ENCODE measurements around the gene MYLK2. TPM values are rescaled to one million over a fixed set of nuclear protein-coding genes. Genes with fewer than 3 reads are reported as not detected.

MYLK2 gene
- total and polyA plus RNA-seq, 12 donors: 0.11 to 1.5 (median 0.27) TPM; not detected in 9

DNA sequence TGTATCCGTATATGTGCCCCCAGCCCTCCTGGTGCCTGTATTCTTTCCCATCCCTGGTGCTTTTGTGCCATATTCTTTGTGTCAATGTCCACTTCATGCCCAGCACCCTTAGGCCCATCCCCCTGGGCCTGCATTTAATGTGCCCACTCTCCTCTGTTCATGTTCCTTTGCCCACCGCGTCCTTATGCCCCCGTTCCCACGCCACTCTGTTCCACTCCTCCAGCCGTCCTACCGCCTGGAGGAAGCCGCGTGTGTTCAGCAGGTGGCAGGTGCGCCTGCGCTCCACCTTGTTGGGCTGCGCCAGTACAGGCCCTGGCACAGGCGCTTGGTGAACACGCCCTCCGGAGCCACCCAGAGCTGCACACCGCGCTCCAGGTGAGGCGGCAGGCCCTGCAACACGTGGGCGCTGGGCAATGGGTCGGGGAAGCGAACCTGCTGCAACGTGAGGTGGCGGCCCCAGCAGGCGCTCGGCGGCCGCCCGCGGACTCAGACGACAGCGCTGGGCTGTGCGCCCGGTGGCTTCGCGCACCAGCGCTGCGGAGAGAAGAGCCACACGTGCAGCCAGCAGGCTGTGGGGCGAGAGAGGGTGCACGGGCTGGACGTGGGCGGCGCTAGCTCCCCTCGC lies 30.3 kb downstream of the MYLK2 start:
- Histone ChIP-seq H3K27me3 (no peaks in the 10 kb centered on the region), H3K4me1 (replicated peaks in 1 of 2) (no peaks in the 10 kb centered on the region), H3K27ac (no peak overlapping the region), H3K36me3 (replicated peaks in 1 of 2) (no peaks in the 10 kb centered on the region), H3K4me3 (no peak overlapping the region), H3K9me3 (replicated peaks in 1 of 3) (no peaks in the 10 kb centered on the region)
- 29 to 47% (median 30%) methylated on average over 18 to 45 of the region's 45 CpGs for WGBS, 4 donors
- TF ChIP-seq POLR2A (IDR thresholded peaks at IDR 0.05): no peak
- TF ChIP-seq, protein P1, sequence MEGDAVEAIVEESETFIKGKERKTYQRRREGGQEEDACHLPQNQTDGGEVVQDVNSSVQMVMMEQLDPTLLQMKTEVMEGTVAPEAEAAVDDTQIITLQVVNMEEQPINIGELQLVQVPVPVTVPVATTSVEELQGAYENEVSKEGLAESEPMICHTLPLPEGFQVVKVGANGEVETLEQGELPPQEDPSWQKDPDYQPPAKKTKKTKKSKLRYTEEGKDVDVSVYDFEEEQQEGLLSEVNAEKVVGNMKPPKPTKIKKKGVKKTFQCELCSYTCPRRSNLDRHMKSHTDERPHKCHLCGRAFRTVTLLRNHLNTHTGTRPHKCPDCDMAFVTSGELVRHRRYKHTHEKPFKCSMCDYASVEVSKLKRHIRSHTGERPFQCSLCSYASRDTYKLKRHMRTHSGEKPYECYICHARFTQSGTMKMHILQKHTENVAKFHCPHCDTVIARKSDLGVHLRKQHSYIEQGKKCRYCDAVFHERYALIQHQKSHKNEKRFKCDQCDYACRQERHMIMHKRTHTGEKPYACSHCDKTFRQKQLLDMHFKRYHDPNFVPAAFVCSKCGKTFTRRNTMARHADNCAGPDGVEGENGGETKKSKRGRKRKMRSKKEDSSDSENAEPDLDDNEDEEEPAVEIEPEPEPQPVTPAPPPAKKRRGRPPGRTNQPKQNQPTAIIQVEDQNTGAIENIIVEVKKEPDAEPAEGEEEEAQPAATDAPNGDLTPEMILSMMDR (IDR thresholded peaks at IDR 0.05): no peak
- intact Hi-C loops (cut with DNase I): no loop called here
- no peak for DNase-seq

DNA sequence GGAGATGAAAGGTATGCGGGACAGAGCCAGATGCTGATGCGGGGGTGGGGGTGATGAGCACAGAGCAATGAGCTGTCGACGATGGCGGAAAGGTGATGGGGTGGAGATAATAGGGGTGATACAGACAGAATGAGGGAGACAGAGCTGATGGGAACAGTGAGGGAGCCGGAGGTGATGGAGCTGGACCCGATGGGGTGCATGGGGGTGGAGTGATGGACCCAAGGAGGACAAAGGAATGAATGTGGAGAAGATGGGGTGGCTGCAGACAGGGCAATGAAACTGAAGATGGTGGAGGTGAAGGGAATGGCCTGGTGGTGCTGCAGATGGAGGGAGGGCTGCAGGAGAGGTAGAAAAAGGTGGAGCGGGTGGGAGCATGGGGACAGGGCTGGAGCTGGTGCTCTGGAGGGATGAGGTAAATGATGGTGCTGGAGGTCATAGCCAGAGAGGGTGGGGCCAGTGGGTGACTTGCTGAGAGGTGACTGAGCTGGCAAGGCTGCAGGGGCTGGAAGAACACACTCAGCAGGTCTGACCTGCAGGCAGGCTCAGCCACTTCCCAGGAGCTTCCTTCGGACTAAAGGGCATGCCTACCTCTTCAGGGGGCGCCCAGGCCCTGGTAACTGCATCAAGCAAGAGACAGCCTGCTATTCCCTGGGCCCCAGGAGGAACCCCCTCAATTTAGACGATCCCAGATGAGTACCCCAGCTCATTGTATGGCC lies 32.2 kb downstream of the MYLK2 start:
- intact Hi-C loops (cut with DNase I): loop anchor here (5.0 to 10.0 kb wide), 5 partner anchors 101 to 803 kb away; partner anchors contain the start of gene PDRG1 (in 2 of the 2)
- Histone ChIP-seq H3K4me3 (no peak overlapping the region), H3K27ac (no peak overlapping the region), H3K9me3 (replicated peaks in 1 of 3) (no peaks in the 10 kb centered on the region), H3K36me3 (replicated peaks in 1 of 2) (no peaks in the 10 kb centered on the region), H3K27me3 (no peaks in the 10 kb centered on the region), H3K4me1 (replicated peaks in 1 of 2) (no peaks in the 10 kb centered on the region)
- TF ChIP-seq, protein P1 (IDR thresholded peaks at IDR 0.05): no peak
- no peak for TF ChIP-seq POLR2A (IDR thresholded peaks at IDR 0.05)
- WGBS, 4 donors: 60 to 71% (median 66%) methylated on average over 9 to 11 of the region's 11 CpGs
- no peak for DNase-seq

DNA sequence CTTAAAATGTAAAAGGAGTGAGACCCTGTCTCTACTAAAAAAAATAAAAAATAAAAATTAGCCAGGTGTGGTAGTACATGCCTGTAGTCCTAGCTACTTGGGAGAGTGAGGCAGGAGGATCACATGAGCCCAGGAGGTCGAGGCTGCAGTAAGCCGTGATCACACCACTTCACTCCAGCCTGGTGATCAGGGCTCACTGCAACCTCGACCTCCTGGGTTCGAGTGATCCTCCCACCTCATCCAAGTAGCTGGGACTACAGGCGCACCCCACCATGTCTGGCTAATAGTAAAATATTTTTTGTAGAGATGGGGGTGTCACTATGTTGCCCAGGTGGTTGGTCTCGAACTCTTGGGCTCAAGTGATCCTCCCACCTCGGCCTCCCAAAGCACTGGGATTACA lies 34.3 kb downstream of the MYLK2 start:
- Histone ChIP-seq H3K9me3 (replicated peaks in 1 of 3) (no peaks in the 10 kb centered on the region), H3K4me3 (no peak overlapping the region), H3K4me1 (replicated peaks in 1 of 2) (no peaks in the 10 kb centered on the region), H3K27ac (no peak overlapping the region), H3K27me3 (no peaks in the 10 kb centered on the region), H3K36me3 (replicated peaks in 1 of 2) (no peaks in the 10 kb centered on the region)
- TF ChIP-seq, protein P1 (IDR thresholded peaks at IDR 0.05): no peak
- TF ChIP-seq POLR2A (IDR thresholded peaks at IDR 0.05): no peak
- intact Hi-C loops (cut with DNase I): loop anchor here (5.0 to 10.0 kb wide), 5 partner anchors 99 to 801 kb away; partner anchors contain the start of gene PDRG1 (in 2 of the 2)
- DNase-seq: no peak
- 62 to 69% (median 65%) methylated on average over 7 of the region's 7 CpGs for WGBS, 4 donors

DNA sequence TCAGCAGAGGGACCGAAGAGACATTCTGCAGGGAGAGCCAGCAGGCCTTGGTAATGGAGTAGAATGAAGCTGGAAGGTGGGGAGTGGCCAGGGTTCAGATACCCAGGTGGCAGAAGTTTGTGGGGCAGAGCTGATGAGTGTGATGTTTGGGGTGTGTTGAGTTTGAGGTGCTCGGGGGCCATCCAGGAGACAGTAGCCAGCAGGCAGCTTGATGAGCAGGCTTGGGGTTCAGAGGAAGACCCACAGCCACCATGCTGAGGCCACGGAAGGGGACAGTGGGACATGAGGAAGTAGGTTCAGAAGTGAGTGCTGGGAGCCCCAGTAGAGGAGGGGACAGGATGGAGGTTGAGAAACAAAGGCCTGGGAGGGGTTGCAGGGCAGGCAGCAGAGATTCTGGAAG lies 37.4 kb downstream of the MYLK2 start:
- Histone ChIP-seq H3K4me3 (no peak overlapping the region), H3K27me3 (no peaks in the 10 kb centered on the region), H3K36me3 (replicated peaks in 1 of 2) (no peaks in the 10 kb centered on the region), H3K9me3 (replicated peaks in 1 of 3) (no peaks in the 10 kb centered on the region), H3K27ac (no peak overlapping the region), H3K4me1 (replicated peaks in 1 of 2) (peaks cover 14 to 16% of the 10 kb centered on the region in 2 donors)
- 63 to 89% (median 72%) methylated on average over 3 of the region's 3 CpGs for WGBS, 4 donors
- intact Hi-C loops (cut with DNase I): loop anchor here (10.0 kb wide), 3 partner anchors 178 to 798 kb away; no protein-coding TSS in a partner anchor
- TF ChIP-seq, protein P1 (IDR thresholded peaks at IDR 0.05): no peak
- no peak for TF ChIP-seq POLR2A (IDR thresholded peaks at IDR 0.05)
- no peak for DNase-seq

All from adrenal gland (tissue), 12 donors.